ENCODE data around the gene ENSA.
"Not testable (repeated sequence)": the region's sequence is repeated elsewhere in the genome, so short reads cannot be mapped to it uniquely, and the experiment has no call there.

ENSA gene

GRCh38 chr1:150649441-150650075 lies 20.1 kb upstream of the ENSA start:
- H3K9ac ChIP-seq (ENCODE audit: low read depth, low read length, poor library complexity, severe bottlenecking) = no peak overlapping the region
- H3K79me2 ChIP-seq (ENCODE audit: insufficient read depth, low read length) = peaks cover 4% of the 10 kb centered on the region; the same call in 1 of the 2 replicates
- H3K9me2 ChIP-seq (replicated peaks; ENCODE audit: low read depth, low read length) = no peaks in the 10 kb centered on the region
- no peaks in the 10 kb centered on the region for H3K4me1 ChIP-seq (ENCODE audit: insufficient read depth, low read length, poor library complexity, severe bottlenecking)
- H3K27me3 ChIP-seq (ENCODE audit: insufficient read depth, low read length, poor library complexity, severe bottlenecking) = no peaks in the 10 kb centered on the region
- H2AFZ ChIP-seq (ENCODE audit: low read length) = no peak overlapping the region
- no peaks in the 10 kb centered on the region for H3K9me3 ChIP-seq (ENCODE audit: insufficient read depth, low read depth, low read length)
- TF ChIP-seq CTCF (conservative IDR thresholded peaks at IDR 0.05; ENCODE audit: low read length) = no peak
- no peak for TF ChIP-seq EZH2phosphoT487 (IDR thresholded peaks at IDR 0.05; ENCODE audit: borderline replicate concordance)
- H3K36me3 ChIP-seq (ENCODE audit: insufficient read depth, low read length) = peaks cover 41% of the 10 kb centered on the region; the same call in 1 of the 2 replicates
- no peaks in the 10 kb centered on the region for H3F3A ChIP-seq (ENCODE audit: low read depth)
- no peak overlapping the region for H3K4me3 ChIP-seq (ENCODE audit: low read length, poor library complexity, severe bottlenecking)
- H3K4me2 ChIP-seq (ENCODE audit: low read depth, low read length, poor library complexity, severe bottlenecking) = no peak overlapping the region
- no peaks in the 10 kb centered on the region for H4K20me1 ChIP-seq (ENCODE audit: insufficient read depth, low read length, poor library complexity, severe bottlenecking)

- H3K79me2 ChIP-seq (ENCODE audit: insufficient read depth, low read length) = no peaks in the 10 kb centered on the region
- H3F3A ChIP-seq (ENCODE audit: low read depth) = no peaks in the 10 kb centered on the region
- H3K36me3 ChIP-seq (ENCODE audit: insufficient read depth, low read length) = peaks cover 15% of the 10 kb centered on the region; the same call in 1 of the 2 replicates
- no peak overlapping the region for H2AFZ ChIP-seq (ENCODE audit: low read length)
- H4K20me1 ChIP-seq (ENCODE audit: insufficient read depth, low read length, poor library complexity, severe bottlenecking) = no peaks in the 10 kb centered on the region
- H3K9me3 ChIP-seq (ENCODE audit: insufficient read depth, low read depth, low read length) = no peaks in the 10 kb centered on the region
- no peak overlapping the region for H3K4me3 ChIP-seq (ENCODE audit: low read length, poor library complexity, severe bottlenecking)
- no peak overlapping the region for H3K9ac ChIP-seq (ENCODE audit: low read depth, low read length, poor library complexity, severe bottlenecking)
- no peak overlapping the region for H3K4me2 ChIP-seq (ENCODE audit: low read depth, low read length, poor library complexity, severe bottlenecking)
- TF ChIP-seq CTCF (conservative IDR thresholded peaks at IDR 0.05; ENCODE audit: low read length) = no peak
- TF ChIP-seq EZH2phosphoT487 (IDR thresholded peaks at IDR 0.05; ENCODE audit: borderline replicate concordance) = no peak
- no peaks in the 10 kb centered on the region for H3K27me3 ChIP-seq (ENCODE audit: insufficient read depth, low read length, poor library complexity, severe bottlenecking)
- no peaks in the 10 kb centered on the region for H3K4me1 ChIP-seq (ENCODE audit: insufficient read depth, low read length, poor library complexity, severe bottlenecking)
- H3K9me2 ChIP-seq (replicated peaks; ENCODE audit: low read depth, low read length) = no peaks in the 10 kb centered on the region
Measured at GRCh38 chr1:150642296-150642695, 12.9 kb upstream of the ENSA start.

GRCh38 chr1:150641126-150641815 lies 11.9 kb upstream of the ENSA start:
- H3K4me2 ChIP-seq (ENCODE audit: low read depth, low read length, poor library complexity, severe bottlenecking); H3K36me3 ChIP-seq (ENCODE audit: insufficient read depth, low read length); H3K4me3 ChIP-seq (ENCODE audit: low read length, poor library complexity, severe bottlenecking); H4K20me1 ChIP-seq (ENCODE audit: insufficient read depth, low read length, poor library complexity, severe bottlenecking); H3K79me2 ChIP-seq (ENCODE audit: insufficient read depth, low read length); H3K9me2 ChIP-seq (replicated peaks; ENCODE audit: low read depth, low read length); H3K9ac ChIP-seq (ENCODE audit: low read depth, low read length, poor library complexity, severe bottlenecking); H3K9me3 ChIP-seq (ENCODE audit: insufficient read depth, low read depth, low read length); H3K27me3 ChIP-seq (ENCODE audit: insufficient read depth, low read length, poor library complexity, severe bottlenecking); H3F3A ChIP-seq (ENCODE audit: low read depth); H3K4me1 ChIP-seq (ENCODE audit: insufficient read depth, low read length, poor library complexity, severe bottlenecking); H2AFZ ChIP-seq (ENCODE audit: low read length): not testable (repeated sequence)

GRCh38 chr1:150638430-150638829 lies 9.0 kb upstream of the ENSA start:
- not testable (repeated sequence) for H3K9me3 ChIP-seq (ENCODE audit: insufficient read depth, low read depth, low read length); H3K36me3 ChIP-seq (ENCODE audit: insufficient read depth, low read length); H3K4me3 ChIP-seq (ENCODE audit: low read length, poor library complexity, severe bottlenecking); H3K9ac ChIP-seq (ENCODE audit: low read depth, low read length, poor library complexity, severe bottlenecking); H3K4me2 ChIP-seq (ENCODE audit: low read depth, low read length, poor library complexity, severe bottlenecking); H2AFZ ChIP-seq (ENCODE audit: low read length); H3K27me3 ChIP-seq (ENCODE audit: insufficient read depth, low read length, poor library complexity, severe bottlenecking); H3K9me2 ChIP-seq (replicated peaks; ENCODE audit: low read depth, low read length); H3K79me2 ChIP-seq (ENCODE audit: insufficient read depth, low read length); H4K20me1 ChIP-seq (ENCODE audit: insufficient read depth, low read length, poor library complexity, severe bottlenecking); H3F3A ChIP-seq (ENCODE audit: low read depth); H3K4me1 ChIP-seq (ENCODE audit: insufficient read depth, low read length, poor library complexity, severe bottlenecking)

- H3K27me3 ChIP-seq (ENCODE audit: insufficient read depth, low read length, poor library complexity, severe bottlenecking); H3F3A ChIP-seq (ENCODE audit: low read depth); H3K9me2 ChIP-seq (replicated peaks; ENCODE audit: low read depth, low read length); H3K4me2 ChIP-seq (ENCODE audit: low read depth, low read length, poor library complexity, severe bottlenecking); H3K36me3 ChIP-seq (ENCODE audit: insufficient read depth, low read length); H3K4me1 ChIP-seq (ENCODE audit: insufficient read depth, low read length, poor library complexity, severe bottlenecking); H3K9ac ChIP-seq (ENCODE audit: low read depth, low read length, poor library complexity, severe bottlenecking); H3K9me3 ChIP-seq (ENCODE audit: insufficient read depth, low read depth, low read length); H2AFZ ChIP-seq (ENCODE audit: low read length); H3K4me3 ChIP-seq (ENCODE audit: low read length, poor library complexity, severe bottlenecking); H3K79me2 ChIP-seq (ENCODE audit: insufficient read depth, low read length); H4K20me1 ChIP-seq (ENCODE audit: insufficient read depth, low read length, poor library complexity, severe bottlenecking): not testable (repeated sequence)
Measured at GRCh38 chr1:150634839-150635622, 5.6 kb upstream of the ENSA start.

Measured in Loucy (cell line).